Esophagus mucosa (tissue), 1 donor: ENCODE results near the gene MRPL4. TPM values are rescaled to one million over a fixed set of nuclear protein-coding genes. Genes with fewer than 3 reads are reported as not detected.

Source experiments
- ATAC-seq: fragments of 200-7000 bp; cut with Tn5 transposase; one replicate; pipeline ENCODE4 v1.9.1; 2020
- total RNA-seq: library from RNA; stranded (reverse); gene quantifications from one replicate; pipeline ENCODE4 v1.2.4, GENCODE V29; 2023
- donor health status: DM: yes; HTN: yes; CAD: no.

The MRPL4 gene
- total RNA-seq, 1 donor from 2014 or later, result 68.7 TPM

- ATAC-seq, result peak; percentile 2
These were observed 37.3 kb downstream of the MRPL4 start for GRCh38 chr19:10289167-10289835.

DNA sequence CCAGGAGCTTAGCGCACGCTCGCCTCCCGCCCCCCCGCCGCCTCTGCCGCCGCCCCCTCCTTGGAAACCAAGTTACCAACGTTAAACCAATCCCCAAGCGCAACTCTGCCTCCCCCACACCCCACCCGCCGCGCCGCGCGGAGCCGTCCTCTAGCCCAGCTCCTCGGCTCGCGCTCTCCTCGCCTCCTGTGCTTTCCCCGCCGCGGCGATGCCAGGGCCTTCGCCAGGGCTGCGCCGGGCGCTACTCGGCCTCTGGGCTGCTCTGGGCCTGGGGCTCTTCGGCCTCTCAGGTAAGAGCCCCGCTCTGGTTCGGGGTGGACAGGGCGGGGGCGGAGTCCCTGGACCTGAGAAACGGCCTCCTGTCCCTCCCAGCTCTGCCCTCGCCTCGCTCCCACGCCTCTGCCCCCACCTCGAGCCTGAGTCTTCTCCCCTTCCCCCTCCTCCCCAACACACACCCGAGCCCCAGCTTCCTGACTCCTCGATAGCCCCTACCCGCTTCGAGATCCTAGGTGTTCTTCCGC is 37.9 kb downstream of the MRPL4 start, which contains the start of gene ICAM5:
Gene ICAM5 (plus strand): TSS at position 117 of the 521 bp plus-strand sequence. CDS start 92 bp downstream, at position 209.
- ATAC-seq, result no peak

- ATAC-seq, result no peak
These were observed 38.4 kb downstream of the MRPL4 start for GRCh38 chr19:10290357-10290875.

- ATAC-seq, result peak; percentile 22
These were observed 39.0 kb downstream of the MRPL4 start for GRCh38 chr19:10290876-10291553.

DNA sequence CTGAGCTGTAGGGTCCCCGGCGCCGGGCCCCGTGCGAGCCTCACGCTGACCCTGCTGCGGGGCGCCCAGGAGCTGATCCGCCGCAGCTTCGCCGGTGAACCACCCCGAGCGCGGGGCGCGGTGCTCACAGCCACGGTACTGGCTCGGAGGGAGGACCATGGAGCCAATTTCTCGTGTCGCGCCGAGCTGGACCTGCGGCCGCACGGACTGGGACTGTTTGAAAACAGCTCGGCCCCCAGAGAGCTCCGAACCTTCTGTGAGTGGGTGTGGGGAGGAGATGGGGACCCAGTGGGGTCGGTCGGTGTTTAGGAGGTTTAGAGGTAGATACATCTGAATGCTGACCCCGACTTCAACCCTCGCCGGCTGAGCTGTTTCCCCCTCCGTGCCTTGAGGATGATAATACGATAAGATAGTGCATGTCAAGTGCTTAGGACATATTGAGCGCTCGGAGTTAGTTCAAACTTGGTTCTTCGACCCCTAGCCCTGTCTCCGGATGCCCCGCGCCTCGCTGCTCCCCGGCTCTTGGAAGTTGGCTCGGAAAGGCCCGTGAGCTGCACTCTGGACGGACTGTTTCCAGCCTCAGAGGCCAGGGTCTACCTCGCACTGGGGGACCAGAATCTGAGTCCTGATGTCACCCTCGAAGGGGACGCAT is 39.7 kb downstream of the MRPL4 start:
- ATAC-seq, result no peak

DNA sequence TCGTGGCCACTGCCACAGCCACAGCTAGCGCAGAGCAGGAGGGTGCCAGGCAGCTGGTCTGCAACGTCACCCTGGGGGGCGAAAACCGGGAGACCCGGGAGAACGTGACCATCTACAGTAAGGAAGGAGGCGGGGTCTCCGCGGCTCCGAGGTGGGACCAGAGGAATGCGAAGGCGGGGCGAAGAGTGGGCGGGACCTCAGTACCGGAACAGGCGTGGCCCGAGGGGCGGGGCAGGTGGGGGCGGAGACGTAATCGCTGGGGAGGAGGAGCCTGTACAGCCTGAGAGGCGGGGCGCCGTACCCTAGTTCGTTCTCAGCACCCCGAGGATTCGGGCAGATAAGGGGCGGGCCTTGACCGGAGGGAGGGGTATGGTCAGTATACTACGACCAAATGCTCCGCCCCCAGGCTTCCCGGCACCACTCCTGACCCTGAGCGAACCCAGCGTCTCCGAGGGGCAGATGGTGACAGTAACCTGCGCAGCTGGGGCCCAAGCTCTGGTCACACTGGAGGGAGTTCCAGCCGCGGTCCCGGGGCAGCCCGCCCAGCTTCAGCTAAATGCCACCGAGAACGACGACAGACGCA is 40.3 kb downstream of the MRPL4 start:
- ATAC-seq, result peak; percentile 68

DNA sequence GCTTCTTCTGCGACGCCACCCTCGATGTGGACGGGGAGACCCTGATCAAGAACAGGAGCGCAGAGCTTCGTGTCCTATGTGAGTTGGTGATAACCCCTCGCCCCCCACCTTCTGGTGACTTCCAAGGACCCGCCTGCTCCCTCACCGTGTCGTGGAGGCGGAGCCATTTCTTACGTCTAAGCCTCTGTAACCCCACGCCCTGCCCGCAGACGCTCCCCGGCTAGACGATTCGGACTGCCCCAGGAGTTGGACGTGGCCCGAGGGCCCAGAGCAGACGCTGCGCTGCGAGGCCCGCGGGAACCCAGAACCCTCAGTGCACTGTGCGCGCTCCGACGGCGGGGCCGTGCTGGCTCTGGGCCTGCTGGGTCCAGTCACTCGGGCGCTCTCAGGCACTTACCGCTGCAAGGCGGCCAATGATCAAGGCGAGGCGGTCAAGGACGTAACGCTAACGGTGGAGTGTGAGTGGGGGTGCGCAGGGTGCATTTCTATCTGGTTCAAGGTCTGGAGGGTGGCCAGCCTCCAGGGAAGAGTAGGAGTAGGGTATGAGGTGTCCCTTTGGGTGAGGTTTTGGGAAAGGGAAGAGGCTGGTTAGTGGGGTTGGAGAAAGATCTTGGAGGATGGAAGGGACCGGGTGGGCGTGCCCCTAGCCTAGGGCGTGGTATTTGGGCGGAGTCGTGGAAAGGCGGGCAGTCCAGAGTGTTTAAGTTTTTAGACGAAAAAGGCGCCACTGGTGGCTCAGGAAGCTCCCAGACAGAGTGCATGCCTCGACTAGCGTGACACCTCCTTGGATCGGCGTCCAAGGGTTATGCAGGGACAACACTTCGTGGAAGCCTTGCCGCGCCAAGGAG is 41.0 kb downstream of the MRPL4 start:
- no peak for ATAC-seq

GRCh38 chr19:10293637-10294367 is 41.8 kb downstream of the MRPL4 start:
- no peak for ATAC-seq

DNA sequence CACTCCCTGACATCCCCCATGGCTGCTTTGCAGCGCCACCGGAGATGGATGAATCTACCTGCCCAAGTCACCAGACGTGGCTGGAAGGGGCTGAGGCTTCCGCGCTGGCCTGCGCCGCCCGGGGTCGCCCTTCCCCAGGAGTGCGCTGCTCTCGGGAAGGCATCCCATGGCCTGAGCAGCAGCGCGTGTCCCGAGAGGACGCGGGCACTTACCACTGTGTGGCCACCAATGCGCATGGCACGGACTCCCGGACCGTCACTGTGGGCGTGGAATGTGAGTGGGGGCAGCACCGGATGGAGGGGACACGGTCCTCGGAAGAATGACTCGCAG is 42.3 kb downstream of the MRPL4 start:
- no peak for ATAC-seq

- peak; percentile 45 for ATAC-seq
These were observed 43.4 kb downstream of the MRPL4 start for GRCh38 chr19:10295305-10295846.

- no peak for ATAC-seq
These were observed 44.0 kb downstream of the MRPL4 start for GRCh38 chr19:10295847-10296591.

DNA sequence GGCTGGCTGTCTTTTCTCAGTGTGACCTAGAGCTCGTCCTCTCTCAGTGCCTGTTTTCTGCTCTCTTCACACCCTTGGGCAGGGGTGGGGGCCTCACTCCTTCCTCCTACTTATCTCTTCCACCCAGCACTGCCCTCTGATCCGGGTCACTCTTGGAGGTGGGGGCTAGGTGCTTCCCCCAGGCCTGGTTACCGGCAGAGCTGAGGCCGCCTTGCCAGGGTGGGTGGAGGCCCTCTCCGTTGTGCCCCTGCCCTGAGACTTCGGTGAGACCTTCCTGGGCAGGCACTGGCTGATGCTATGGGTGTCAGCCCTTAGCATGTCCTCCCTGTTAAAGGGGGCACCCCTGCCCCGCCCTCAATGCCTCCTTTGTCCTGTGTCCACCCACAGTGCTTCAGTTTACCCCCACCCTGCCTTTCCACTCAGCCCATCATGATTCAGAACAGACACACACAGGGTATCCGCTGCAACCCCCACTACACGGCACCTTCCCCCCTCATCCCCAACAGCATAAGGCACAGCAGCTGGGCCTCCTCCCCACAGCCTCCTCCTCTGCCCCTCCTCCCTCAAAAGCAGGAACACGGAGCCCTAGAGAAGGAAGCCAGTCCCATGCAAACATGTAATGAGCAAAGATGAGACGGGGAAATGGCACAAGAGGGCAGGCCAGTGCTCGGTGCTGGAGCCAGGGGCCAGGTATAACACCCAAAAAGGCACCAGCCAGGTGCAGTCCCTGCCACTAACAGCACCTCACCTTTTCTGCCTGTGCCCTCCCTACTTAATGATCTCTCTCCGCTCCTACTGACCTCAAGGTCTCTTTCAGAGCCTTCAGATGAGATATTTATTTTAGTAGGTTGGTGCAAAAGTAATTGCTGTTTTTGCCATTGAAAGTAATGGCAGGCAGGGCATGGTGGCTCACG is 47.8 kb downstream of the MRPL4 start:
- ATAC-seq, result peak; percentile 24

DNA sequence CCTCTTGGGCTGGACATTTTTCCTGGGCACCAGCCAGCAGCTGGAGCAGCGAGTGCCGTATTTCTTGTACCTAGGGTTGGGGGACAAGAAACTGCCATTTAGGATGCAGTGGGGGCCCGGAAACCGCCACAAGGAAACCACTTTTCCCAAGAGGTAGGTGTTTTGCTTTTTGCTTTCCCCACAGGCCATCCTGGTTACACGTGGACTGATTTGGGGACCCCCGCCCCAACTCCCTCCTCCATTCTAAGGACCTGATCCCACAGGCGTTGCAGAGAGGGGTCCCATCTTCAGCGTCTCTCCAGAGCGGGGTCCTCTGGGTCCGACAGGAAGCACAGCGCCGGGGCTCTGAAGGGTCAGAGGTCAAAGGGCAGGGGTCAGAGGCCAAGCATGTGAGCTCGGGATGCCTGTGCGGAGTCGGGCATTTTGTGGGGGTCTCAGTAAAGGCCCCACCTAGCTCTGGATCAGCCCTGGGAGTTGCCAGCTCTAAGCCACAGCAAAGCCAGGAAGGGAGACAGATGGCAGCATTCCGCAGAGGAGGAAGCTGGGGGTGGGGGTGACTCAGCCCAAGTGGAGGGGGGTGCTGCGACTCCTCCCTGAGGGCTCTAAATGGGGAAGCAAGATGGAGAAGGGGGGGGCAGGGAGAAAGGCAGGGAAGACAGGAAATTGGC is 53.3 kb downstream of the MRPL4 start:
- no peak for ATAC-seq

GRCh38 chr19:10306327-10306726 is 54.3 kb downstream of the MRPL4 start:
- ATAC-seq, result no peak

GRCh38 chr19:10309423-10309822 is 57.4 kb downstream of the MRPL4 start, which contains the start of gene ZGLP1:
Gene ZGLP1 (minus strand): TSS chr19:10309815.
- ATAC-seq, result no peak
